HepG2 (cell line): ENCODE measurements around the gene ZNF561. TPM values are rescaled to one million over a fixed set of nuclear protein-coding genes. Genes with fewer than 3 reads are reported as not detected.

Experiments used
- GATA4 ChIP-seq: sonication (generic); IDR thresholded peaks from 2 replicates; pipeline ENCODE4 v1.6.1; 2016; ENCODE audit warnings: antibody characterized with exemption, low read depth, borderline replicate concordance
- GTF2F1 ChIP-seq: fragments of 150-350 bp; IDR thresholded peaks from 2 replicates; pipeline ENCODE4 v1.6.1; 2014; ENCODE audit warnings: low read length
- HOXA9 ChIP-seq: sonication (generic); formaldehyde crosslinking; IDR thresholded peaks from 2 replicates; pipeline ENCODE4 v1.8.1; 2022; ENCODE audit warnings: missing genetic modification reagents, mild to moderate bottlenecking, moderate library complexity, borderline replicate concordance
- KMT2A ChIP-seq: sonication (generic); formaldehyde crosslinking; IDR thresholded peaks from 2 replicates; pipeline ENCODE4 v1.4.0; 2020; ENCODE audit warnings: missing genetic modification reagents
- MED8 ChIP-seq: sonication (generic); formaldehyde crosslinking; IDR thresholded peaks from 2 replicates; pipeline ENCODE4 v1.8.1; 2023; ENCODE audit warnings: mild to moderate bottlenecking, missing genetic modification reagents; ENCODE audit not compliant: insufficient replicate concordance
- MLLT10 ChIP-seq: sonication (generic); formaldehyde crosslinking; IDR thresholded peaks from 2 replicates; pipeline ENCODE4 v1.4.0; 2020; ENCODE audit warnings: missing genetic modification reagents
- RARG ChIP-seq: sonication (generic); formaldehyde crosslinking; IDR thresholded peaks from 2 replicates; pipeline ENCODE4 v1.4.0; 2020; ENCODE audit warnings: low read depth, mild to moderate bottlenecking, missing genetic modification reagents
- SMAD9 ChIP-seq: sonication (generic); formaldehyde crosslinking; IDR thresholded peaks from 2 replicates; pipeline ENCODE4 v1.5.1; 2020; ENCODE audit warnings: mild to moderate bottlenecking, missing genetic modification reagents
- SMC3 ChIP-seq: IDR thresholded peaks from 2 replicates; pipeline ENCODE4 v1.6.1; 2011; ENCODE audit warnings: low read length, improper control_type of control experiment
- TBX3 ChIP-seq: fragments of 450-650 bp; IDR thresholded peaks from 2 replicates; pipeline ENCODE4 v1.6.1; 2017; ENCODE audit warnings: antibody characterized with exemption, mild to moderate bottlenecking, inconsistent platforms, borderline replicate concordance
- XRCC5 ChIP-seq: fragments of 200-400 bp; formaldehyde crosslinking; optimal IDR thresholded peaks from 2 replicates; pipeline ENCODE3; 2017; ENCODE audit warnings: mild to moderate bottlenecking, low read length
- ZBTB20 ChIP-seq: sonication (generic); formaldehyde crosslinking; IDR thresholded peaks from 2 replicates; pipeline ENCODE4 v1.8.1; 2023; ENCODE audit warnings: missing genetic modification reagents, low read depth, mild to moderate bottlenecking, borderline replicate concordance
- ZFP1 ChIP-seq: IDR thresholded peaks from 2 replicates; pipeline ENCODE4 v1.6.1; 2016
- ZNF124 ChIP-seq: sonication (generic); formaldehyde crosslinking; IDR thresholded peaks from 2 replicates; pipeline ENCODE4 v1.4.0; 2020; ENCODE audit warnings: missing genetic modification reagents
- ZNF264 ChIP-seq: sonication (generic); formaldehyde crosslinking; IDR thresholded peaks from 2 replicates; pipeline ENCODE4 v1.4.0; 2020; ENCODE audit warnings: missing genetic modification reagents
- ZNF530 ChIP-seq: sonication (generic); formaldehyde crosslinking; IDR thresholded peaks from 2 replicates; pipeline ENCODE4 v1.5.0; 2020; ENCODE audit warnings: low read depth, mild to moderate bottlenecking, missing genetic modification reagents
- ZNF629 ChIP-seq: sonication (generic); formaldehyde crosslinking; conservative IDR thresholded peaks from 2 replicates; pipeline ENCODE4 v1.5.0; 2020; ENCODE audit warnings: missing genetic modification reagents
- polyA plus RNA-seq, 8 experiments: library from polyadenylated mRNA; depleted of rRNA in 3 of 8; stranded (reverse) in 7 of 8; unstranded in 1 of 8; fragments of >200 nt; fragmentation: Illumina TruSeq in 4 of 8; extraction: Trizol in 4 of 8; gene quantifications; 2 replicates each; pipeline versions ENCODE4 v1.2.1 to v1.2.3, GENCODE V29; 2011 to 2016; ENCODE audit warnings: low read depth in 4 of 8, missing spikeins in 1 of 8, mixed read lengths in 1 of 8; ENCODE audit not compliant: insufficient read depth in 1 of 8
- total RNA-seq, 5 experiments: library from RNA; depleted of rRNA; stranded (reverse); fragments of >200 nt; fragmentation: Illumina TruSeq; extraction: Trizol; gene quantifications; 2 replicates each; pipeline ENCODE4 v1.2.3, GENCODE V29; 2016; ENCODE audit warnings: low read depth in 1 of 5
- TF ChIP-seq, protein P1 (sequence below): sonication (generic); formaldehyde crosslinking; IDR thresholded peaks from 2 replicates; pipeline ENCODE4 v1.4.0; 2020; ENCODE audit warnings: missing genetic modification reagents
- TF ChIP-seq, protein P2 (sequence below): sonication (generic); formaldehyde crosslinking; IDR thresholded peaks from 2 replicates; pipeline ENCODE4 v1.4.0; 2020; ENCODE audit warnings: missing genetic modification reagents
- TF ChIP-seq, protein P3 (sequence below): IDR thresholded peaks from 2 replicates; pipeline ENCODE4 v1.6.1; 2012; ENCODE audit warnings: low read depth, low read length, improper control_type of control experiment

ZNF561 gene
- total and polyA plus RNA-seq, 2 of the 13 experiments (the other 11 are each of a cell fraction or from before 2014, with no cell fraction given), result 19.8 to 35.1 TPM

DNA sequence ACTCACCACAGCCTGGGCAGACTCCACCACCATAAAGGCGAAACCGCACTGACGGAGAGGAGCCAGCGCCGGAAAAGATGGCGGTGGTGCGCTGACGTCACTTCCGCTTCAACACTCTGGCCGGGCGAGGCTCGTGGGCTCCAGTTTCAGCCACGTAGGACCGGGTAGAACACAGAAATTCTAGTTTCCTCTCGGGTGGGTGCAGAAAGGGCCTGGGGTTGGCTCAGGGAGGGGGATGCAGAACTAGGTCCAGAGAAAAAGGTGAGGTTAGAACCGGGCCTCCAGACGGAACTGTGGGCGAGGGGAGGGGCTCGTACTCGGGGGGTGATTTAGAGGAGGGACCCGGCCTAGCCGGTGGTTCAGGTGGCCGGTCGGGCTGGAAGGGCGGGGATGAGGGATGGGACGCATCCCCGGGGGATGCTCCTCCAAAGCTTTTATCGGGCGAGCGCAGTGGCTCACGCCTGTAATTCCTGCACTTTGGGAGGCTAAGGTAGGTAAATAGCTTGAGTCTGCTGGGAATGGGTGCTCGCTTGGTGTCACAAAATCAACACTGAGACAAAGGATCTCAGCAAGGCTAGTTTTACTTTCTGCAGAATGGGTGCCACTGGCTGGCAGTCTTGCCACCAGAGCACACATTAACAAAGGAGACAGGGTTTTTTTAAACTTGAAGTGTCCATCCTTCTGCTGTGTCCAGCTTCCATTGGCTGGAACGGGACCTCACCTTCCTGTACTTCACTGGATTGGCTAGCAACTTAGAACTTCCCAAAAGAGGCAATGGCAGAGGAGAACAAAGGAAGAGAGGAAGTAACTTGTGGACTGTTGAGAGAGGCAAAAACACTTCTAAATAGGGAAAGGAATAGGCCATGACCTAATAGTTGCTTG, at the start of gene ZNF561 (continued):
- TF ChIP-seq ZNF629 (CRISPR knock-in tag), result peak; percentile 89
- TF ChIP-seq TBX3, result no peak
- peak; percentile 31; the same call in 1 of the 2 replicates for TF ChIP-seq ZNF264
- TF ChIP-seq MLLT10 (CRISPR knock-in tag), result no peak
- peak; percentile 14 for TF ChIP-seq MED8 (CRISPR knock-in tag)
- no peak for TF ChIP-seq GTF2F1
- no peak; the same call in 1 of the 2 replicates for TF ChIP-seq GATA4
- TF ChIP-seq, protein P1, sequence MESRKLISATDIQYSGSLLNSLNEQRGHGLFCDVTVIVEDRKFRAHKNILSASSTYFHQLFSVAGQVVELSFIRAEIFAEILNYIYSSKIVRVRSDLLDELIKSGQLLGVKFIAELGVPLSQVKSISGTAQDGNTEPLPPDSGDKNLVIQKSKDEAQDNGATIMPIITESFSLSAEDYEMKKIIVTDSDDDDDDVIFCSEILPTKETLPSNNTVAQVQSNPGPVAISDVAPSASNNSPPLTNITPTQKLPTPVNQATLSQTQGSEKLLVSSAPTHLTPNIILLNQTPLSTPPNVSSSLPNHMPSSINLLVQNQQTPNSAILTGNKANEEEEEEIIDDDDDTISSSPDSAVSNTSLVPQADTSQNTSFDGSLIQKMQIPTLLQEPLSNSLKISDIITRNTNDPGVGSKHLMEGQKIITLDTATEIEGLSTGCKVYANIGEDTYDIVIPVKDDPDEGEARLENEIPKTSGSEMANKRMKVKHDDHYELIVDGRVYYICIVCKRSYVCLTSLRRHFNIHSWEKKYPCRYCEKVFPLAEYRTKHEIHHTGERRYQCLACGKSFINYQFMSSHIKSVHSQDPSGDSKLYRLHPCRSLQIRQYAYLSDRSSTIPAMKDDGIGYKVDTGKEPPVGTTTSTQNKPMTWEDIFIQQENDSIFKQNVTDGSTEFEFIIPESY, result no peak
- peak; percentile 73 for TF ChIP-seq KMT2A (CRISPR knock-in tag)
- no peak for TF ChIP-seq RARG (CRISPR knock-in tag)
- peak; percentile 12; the same call in 1 of the 2 replicates for TF ChIP-seq SMC3
- TF ChIP-seq, protein P2, sequence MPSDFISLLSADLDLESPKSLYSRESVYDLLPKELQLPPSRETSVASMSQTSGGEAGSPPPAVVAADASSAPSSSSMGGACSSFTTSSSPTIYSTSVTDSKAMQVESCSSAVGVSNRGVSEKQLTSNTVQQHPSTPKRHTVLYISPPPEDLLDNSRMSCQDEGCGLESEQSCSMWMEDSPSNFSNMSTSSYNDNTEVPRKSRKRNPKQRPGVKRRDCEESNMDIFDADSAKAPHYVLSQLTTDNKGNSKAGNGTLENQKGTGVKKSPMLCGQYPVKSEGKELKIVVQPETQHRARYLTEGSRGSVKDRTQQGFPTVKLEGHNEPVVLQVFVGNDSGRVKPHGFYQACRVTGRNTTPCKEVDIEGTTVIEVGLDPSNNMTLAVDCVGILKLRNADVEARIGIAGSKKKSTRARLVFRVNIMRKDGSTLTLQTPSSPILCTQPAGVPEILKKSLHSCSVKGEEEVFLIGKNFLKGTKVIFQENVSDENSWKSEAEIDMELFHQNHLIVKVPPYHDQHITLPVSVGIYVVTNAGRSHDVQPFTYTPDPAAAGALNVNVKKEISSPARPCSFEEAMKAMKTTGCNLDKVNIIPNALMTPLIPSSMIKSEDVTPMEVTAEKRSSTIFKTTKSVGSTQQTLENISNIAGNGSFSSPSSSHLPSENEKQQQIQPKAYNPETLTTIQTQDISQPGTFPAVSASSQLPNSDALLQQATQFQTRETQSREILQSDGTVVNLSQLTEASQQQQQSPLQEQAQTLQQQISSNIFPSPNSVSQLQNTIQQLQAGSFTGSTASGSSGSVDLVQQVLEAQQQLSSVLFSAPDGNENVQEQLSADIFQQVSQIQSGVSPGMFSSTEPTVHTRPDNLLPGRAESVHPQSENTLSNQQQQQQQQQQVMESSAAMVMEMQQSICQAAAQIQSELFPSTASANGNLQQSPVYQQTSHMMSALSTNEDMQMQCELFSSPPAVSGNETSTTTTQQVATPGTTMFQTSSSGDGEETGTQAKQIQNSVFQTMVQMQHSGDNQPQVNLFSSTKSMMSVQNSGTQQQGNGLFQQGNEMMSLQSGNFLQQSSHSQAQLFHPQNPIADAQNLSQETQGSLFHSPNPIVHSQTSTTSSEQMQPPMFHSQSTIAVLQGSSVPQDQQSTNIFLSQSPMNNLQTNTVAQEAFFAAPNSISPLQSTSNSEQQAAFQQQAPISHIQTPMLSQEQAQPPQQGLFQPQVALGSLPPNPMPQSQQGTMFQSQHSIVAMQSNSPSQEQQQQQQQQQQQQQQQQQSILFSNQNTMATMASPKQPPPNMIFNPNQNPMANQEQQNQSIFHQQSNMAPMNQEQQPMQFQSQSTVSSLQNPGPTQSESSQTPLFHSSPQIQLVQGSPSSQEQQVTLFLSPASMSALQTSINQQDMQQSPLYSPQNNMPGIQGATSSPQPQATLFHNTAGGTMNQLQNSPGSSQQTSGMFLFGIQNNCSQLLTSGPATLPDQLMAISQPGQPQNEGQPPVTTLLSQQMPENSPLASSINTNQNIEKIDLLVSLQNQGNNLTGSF (CRISPR knock-in tag), result no peak
- no peak for TF ChIP-seq ZFP1 (CRISPR knock-in tag)
- no peak for TF ChIP-seq ZBTB20 (CRISPR knock-in tag)
- TF ChIP-seq HOXA9, result peak; percentile 61; the same call in 1 of the 2 replicates
- TF ChIP-seq, protein P3, sequence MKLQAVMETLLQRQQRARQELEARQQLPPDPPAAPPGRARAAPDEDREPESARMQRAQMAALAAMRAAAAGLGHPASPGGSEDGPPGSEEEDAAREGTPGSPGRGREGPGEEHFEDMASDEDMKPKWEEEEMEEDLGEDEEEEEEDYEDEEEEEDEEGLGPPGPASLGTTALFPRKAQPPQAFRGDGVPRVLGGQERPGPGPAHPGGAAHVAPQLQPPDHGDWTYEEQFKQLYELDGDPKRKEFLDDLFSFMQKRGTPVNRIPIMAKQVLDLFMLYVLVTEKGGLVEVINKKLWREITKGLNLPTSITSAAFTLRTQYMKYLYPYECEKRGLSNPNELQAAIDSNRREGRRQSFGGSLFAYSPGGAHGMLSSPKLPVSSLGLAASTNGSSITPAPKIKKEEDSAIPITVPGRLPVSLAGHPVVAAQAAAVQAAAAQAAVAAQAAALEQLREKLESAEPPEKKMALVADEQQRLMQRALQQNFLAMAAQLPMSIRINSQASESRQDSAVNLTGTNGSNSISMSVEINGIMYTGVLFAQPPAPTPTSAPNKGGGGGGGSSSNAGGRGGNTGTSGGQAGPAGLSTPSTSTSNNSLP, result peak; percentile 39; the same call in 1 of the 2 replicates
- peak; percentile 71 for TF ChIP-seq XRCC5
- no peak; the same call in 1 of the 2 replicates for TF ChIP-seq ZNF124 (CRISPR knock-in tag)
- TF ChIP-seq SMAD9 (CRISPR knock-in tag), result no peak
- no peak for TF ChIP-seq ZNF530 (CRISPR knock-in tag)
